IPS-18c (cell line): ENCODE data around the gene NAP1L1.
"Not testable (repeated sequence)": the region's sequence is repeated elsewhere in the genome, so short reads cannot be mapped to it uniquely, and the experiment has no call there.

Experiments
- H3K4me3 ChIP-seq: 2 replicates; pipeline ENCODE4 v1.7.0; 2013; ENCODE audit warnings: low read depth, mild to moderate bottlenecking, low read length, moderate library complexity; ENCODE audit not compliant: insufficient read depth
- H3K9me3 ChIP-seq: one replicate; pipeline ENCODE4 v1.6.1; 2013; ENCODE audit warnings: mild to moderate bottlenecking, low read length, moderate library complexity; ENCODE audit not compliant: control insufficient read depth, insufficient read depth

NAP1L1 gene

DNA sequence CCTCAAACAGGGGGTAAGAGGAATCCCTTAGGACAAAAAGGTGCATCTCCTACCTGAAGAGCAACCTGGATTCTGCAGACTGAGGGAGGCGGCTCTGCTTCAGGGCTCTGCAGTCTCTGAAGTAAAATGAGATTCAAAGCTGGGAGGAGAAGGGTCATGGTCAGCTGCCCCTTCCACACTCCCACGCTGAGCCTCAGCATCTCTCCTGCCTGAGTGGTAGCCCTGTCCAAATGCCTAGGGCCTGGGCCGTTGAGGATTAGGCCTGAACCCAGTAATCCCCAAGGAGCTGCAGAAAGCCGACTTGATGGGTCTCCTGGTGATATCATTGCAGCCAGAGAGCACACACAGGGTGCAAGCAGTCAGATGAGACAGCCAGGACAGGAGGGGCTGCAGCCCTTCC lies 71.8 kb downstream of the NAP1L1 start:
- Histone ChIP-seq H3K9me3 (no peaks in the 10 kb centered on the region), H3K4me3 (no peak overlapping the region)

DNA sequence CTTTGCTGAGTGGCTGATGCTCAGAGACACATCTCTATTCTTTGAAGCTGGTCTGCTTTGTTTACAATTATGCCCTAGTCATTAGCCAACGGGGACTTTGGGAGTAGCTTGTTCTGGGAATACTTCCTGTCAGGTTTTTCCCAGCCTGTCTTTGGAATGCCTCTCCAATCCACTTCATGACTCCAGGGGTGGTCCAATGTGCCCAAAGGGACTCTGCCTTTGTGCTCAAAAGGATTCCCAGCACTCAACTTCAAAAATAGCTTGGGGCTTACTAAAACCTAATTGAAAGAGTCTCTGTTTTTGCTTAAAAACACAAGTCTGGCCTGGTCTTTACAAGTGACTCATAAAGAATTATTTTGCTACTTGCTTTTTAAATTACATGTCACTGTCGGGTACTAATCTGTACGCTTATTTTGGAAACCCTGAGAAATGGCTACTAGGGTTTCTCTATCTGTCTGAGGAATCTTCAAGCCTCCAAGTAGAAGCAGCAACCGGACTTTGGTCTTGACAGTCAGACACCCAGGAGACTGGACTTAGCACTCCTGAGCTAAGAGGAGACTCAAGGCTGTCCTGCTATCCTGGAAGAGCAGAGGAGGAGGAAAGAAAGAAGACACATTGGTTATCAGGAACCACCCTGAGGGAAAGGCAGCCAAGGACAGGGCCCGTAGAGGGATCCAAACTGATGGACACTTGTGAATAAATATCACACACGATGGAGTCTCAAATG lies 73.6 kb downstream of the NAP1L1 start:
- H3K4me3 ChIP-seq, result no peak overlapping the region
- no peaks in the 10 kb centered on the region for H3K9me3 ChIP-seq

DNA sequence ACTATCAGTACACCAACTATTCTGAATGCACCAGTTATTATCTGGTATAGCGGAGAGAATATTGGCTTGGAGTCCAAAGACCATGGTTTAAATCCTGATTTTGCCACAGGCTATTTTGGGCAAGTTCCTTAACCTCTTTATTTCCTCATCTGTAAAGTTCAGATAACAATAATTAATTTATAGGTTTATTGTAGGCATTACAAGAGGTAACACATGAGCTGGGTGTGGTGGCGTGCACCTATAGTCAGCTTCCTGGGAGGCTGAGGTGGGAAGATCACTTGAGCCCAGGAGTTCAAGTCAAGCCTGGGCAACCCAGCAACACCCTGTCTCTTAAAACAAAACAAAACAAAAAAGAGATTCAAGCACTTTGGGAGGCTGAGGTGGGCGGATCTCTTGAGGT lies 76.1 kb downstream of the NAP1L1 start:
- Histone ChIP-seq H3K9me3 (no peaks in the 10 kb centered on the region), H3K4me3 (no peak overlapping the region)

DNA sequence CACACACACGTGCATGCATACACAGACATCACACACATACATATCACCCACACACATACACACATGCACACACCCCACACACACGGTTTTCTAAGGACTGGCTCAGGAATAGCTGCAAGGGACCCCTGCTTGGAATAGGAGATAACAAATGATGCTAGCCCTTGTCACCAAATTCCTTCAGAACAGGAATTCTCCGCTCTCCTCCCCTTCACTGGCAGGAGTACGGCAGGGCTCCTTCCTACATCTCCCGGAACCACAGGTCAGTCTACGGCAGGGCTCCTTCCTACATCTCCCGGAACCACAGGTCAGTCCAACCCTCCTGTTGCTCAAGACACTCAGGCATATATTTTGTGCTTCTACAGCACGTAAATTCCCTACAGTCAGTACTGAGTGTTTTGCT lies 76.8 kb downstream of the NAP1L1 start:
- no peak overlapping the region for H3K4me3 ChIP-seq

DNA sequence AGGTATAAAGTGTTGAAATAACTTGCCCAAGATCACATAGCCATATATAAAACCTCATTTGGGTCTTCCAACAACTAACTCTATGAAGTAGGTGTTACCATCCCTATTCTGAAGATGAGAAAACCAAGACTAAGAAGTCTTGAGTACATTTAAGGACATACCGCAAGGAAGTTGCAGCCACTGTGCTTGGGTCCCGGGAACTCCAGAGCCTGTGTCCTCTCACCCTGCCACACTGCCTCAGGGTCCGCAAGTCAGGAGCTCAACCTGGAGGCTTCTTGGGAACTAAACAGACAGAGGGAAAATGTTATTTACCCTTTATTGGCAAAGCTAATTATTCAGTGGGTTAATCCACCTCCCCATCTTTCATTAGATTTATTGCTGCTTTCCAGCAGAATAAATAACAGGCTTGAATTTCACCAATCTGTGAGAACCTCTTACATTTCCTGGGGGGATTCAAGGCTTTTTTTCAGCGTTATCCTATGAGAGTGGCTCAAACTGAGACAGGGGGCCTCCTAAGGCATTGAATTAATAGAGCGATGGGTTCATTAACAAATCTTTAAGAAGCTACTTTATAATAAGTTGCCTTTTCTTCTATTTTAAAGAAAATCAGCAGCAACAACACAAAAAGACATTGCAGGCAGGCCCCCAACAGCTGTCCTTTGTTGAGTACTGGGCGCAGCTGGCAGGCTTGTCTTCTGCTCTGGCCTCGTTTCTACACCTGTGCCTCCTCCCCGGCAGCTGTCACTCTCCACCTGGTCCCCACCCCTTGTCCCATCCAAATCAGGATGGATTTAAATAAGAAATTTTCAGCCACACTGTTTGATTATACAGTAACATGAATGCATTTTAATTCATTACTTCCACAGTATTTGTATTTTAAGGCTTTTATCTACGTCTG lies 78.2 kb downstream of the NAP1L1 start:
- no peak overlapping the region for H3K4me3 ChIP-seq
- H3K9me3 ChIP-seq, result no peaks in the 10 kb centered on the region

More for the DNA sequence above, 76.8 kb downstream of the NAP1L1 start:
- no peaks in the 10 kb centered on the region for H3K9me3 ChIP-seq

DNA sequence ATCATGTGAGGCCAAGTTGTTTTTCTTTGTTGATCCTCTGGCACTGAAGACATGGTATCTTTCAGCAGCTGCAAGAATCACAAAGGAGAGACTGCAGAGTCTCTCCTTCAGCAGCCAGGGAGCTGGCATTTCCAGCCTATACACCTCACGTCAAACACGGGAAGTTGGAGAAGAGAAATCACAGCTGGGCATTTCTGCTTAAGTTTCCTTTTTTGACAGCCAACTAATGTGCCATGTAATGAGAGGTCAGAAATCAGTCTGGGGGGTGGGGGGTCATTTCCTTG lies 81.2 kb downstream of the NAP1L1 start:
- Histone ChIP-seq H3K4me3 (no peak overlapping the region), H3K9me3 (no peaks in the 10 kb centered on the region)

DNA sequence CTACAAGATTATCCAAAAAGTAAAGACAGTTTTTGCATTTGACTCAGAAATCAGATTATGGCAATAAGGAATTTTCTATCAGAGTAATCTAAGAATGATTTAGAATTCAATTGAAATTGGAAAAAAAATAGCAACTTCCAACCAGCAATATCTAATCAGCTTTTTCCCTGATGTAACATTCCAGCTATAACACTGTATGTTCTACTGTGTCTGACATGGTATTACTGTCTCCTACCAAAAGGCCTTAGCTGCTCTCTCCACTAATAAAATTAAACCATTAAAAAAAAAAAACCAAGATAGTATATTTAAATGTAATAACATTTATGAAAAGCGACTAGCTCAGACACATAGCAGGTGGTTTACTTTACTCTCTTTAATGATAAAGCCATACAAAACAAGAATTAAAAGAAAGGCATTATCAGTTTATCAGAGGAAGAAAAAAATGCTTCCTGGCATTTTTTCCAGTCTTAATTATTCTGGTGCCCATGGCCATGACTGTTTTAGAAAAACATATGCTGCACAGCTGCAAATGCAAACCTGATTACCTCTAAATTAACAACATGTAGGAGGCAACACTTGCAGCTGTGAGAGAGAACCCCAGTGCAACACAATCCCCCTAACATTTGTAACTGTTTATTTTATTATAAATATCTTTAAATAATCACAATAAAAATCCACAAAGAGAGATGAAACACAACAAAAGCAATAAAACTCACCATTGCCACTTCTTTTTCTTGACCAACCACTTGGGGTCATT lies 81.7 kb downstream of the NAP1L1 start:
- H3K9me3 ChIP-seq, result no peaks in the 10 kb centered on the region
- H3K4me3 ChIP-seq, result no peak overlapping the region

DNA sequence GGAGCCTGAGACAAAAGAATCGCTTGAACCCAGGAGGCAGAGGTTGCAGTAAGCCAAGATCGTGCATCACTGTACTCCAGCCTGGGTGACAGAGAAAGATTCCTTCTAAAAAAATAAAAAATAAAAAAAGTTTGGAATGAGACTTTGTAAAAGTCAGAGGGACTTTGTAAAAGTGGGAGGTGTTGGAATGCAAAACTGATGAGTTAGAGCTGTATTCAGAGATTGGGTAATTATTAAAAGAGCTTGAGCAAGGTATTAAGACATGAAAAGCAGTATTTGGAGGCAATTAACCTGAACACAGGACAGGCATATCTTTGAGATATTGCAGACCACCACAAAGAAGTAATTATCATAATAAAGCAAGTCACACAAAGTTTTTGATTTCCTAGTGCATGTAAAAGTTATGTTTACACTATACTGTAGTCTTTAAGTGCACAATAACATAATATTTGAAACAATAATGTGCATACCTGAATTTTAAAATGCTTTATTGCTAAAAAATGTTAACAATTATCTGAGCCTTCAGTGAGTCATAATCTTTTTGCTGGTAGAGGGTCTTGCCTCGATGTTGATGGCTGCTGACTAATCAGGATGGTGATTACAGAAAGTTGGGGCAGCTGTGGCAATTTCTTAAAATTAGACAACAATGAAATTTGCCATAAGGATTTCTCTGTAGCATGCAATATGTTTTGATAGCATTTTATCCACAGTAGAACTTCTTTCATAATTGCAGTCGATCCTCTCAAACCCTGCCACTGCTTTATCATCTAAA lies 86.0 kb downstream of the NAP1L1 start:
- Histone ChIP-seq H3K4me3 (no peak overlapping the region), H3K9me3 (no peaks in the 10 kb centered on the region)

DNA sequence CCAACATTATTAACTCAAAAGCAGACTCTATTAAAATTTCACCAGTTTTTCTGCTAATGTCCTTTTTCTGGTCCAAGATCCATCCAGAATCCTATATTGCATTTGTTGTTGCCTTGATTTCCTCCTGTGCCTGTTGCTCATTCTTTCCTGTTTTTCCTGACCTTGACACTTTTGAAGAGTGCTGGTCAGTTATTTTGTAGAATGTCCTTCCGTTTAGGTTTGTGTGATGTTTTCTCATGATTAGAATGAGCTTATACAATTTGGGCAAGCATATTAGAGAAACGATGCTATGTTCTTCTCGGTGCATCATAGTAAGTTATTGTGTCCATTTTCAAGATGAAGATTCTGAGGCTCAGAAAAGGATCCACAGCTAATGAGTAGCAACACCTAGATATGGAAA lies 86.8 kb downstream of the NAP1L1 start:
- H3K9me3 ChIP-seq, result no peaks in the 10 kb centered on the region

DNA sequence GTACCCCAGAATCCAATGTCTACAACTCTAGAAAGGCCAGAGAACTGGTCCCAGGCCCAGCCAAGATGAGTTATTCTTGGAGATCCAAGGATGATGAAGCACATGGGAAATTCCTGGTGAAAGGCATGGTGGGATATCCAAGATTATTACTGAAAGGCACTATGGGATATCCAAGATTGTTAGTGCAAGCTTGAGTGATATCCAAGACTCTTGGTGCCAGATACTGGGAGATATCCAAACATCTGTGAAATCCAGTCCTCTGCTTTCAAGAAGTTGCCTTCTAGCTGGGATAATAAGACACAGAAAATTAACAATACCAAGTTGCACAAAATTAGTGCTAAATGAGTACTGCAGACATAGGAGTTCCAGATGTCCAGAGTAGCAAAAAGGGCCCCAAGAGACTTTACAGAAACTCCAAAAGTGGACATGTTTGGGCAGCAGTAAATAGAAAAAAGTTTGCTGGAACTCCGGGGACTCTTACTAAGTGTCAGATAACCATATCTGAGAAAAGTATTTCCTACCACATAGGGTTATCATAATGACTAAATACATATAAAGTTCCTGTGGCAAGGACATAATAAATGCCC lies 87.5 kb downstream of the NAP1L1 start:
- Histone ChIP-seq H3K4me3 (no peak overlapping the region), H3K9me3 (no peaks in the 10 kb centered on the region)

More for the DNA sequence above, 86.8 kb downstream of the NAP1L1 start:
- no peak overlapping the region for H3K4me3 ChIP-seq

DNA sequence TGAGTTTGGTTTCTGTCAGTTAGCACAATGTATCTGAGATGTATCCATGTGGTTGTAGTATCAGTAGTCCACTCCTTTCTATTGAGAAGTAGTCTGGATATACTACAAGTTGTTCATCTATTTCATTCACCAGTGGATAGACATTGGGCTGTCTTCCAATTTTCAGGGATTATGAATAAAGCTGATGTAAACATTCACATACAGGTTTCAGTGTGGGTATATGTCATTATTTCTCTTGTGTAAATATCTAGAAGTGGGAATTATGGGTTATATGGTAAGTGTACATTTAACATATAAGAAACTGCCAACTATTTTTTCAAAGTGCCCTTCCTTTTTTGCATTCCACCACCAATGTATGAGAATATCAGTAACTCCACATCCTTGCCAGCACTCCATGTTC lies 88.8 kb downstream of the NAP1L1 start:
- Histone ChIP-seq H3K9me3 (no peaks in the 10 kb centered on the region), H3K4me3 (no peak overlapping the region)

DNA sequence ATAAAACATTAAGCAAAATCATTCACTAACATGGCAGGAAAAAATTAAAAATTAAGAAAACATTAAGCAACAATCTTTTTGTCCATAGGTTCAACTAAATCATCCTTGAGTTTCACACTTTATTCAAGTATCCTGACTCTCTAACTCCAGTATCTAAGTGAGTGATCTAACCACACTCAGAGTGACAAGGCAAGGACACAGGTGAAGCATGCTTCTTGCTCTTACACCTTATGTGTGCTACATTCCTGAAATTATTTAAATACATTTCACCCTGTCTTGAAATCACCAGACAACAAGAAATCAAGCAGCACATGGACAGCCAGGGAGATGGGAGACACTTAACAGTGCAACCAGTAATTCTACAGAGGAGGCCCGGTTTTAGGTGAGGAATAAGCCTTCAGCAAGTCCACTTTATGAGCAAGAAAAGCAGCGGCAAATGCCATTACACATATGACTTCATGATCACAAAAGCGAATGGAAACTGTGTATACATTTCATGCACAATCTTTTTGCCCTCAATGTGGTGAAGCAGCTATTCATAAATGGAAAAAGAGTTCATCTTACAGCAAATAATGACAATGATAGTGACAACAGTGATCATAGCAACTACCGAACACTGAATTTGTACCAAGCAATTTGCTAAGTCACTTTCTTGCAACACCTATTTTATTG lies 90.3 kb downstream of the NAP1L1 start:
- Histone ChIP-seq H3K9me3 (no peaks in the 10 kb centered on the region), H3K4me3 (no peak overlapping the region)

DNA sequence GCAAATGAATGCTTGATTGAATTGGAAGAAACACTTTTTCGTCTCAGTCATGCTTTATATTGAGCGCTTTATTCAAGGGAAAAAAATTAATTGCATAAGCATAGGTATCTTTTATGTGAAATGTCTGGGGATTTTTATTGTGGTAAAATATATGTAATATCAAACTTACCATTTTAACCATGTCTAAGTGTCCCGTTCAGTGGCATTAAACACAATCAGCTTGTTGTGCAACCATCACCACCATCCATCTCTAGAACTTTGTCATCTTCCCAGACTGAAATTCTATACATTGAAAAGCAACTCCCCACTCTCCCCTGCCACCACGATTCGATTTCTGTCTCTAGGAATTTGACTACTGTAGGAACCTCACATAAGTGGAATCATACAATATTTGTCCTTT lies 92.7 kb downstream of the NAP1L1 start:
- Histone ChIP-seq H3K9me3 (no peaks in the 10 kb centered on the region), H3K4me3 (no peak overlapping the region)

DNA sequence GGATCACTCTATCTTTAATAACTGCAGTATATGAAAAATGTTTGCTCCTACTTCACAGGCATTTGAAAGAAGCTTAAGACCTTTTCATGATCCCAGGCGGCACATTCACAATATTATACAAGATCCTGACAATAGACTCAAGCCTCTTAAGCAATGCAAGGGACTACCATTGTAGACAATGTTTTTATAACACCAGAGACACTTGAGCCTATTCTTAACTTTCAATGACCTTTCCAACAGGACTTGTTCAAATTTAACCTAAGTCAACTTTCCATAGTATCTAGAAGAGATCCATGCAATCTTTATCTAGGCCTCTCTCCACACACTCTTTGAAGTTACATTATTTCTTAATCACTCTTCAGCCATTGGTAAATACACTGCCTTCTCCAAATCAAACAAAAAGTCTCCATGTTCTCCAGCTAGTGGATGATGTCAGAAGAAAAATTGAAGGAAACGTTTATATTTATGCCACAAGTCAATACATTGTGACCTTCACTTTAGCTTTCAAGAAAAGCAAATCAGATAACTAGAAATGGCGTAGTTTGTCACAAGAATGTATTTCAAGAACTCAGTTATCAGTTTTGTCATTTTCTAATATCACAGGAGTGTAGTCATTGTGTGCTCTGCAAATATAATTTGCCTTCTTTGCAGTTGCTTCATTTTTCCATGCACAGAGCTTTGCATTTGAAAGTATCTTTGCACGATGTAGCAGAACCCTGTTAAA lies 94.1 kb downstream of the NAP1L1 start:
- no peaks in the 10 kb centered on the region for H3K9me3 ChIP-seq
- no peak overlapping the region for H3K4me3 ChIP-seq

DNA sequence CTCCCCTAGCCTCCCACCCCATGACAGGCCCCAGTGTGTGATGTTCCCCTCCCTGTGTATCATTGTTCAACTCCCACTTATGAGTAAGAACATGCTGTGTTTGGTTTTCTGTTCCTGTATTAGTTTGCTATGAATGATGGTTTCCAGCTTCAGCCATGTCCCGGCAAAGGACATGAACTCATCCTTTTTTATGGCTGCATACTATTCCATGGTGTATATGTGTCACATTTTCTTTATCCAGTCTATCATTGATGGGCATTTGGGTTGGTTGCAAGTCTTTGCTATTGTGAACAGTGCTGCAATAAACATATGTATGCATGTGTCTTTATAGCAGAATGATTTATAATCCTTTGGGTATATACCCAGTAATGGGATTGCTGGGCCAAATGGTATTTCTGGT lies 96.8 kb downstream of the NAP1L1 start:
- not testable (repeated sequence) for H3K9me3 ChIP-seq, H3K4me3 ChIP-seq
